Prostate gland (tissue), 2 donors: ENCODE data around the gene OSBPL3.

Experiments used
- POLR2A ChIP-seq: fragments of 450-650 bp; IDR thresholded peaks from one replicate; pipeline ENCODE4 v1.6.1; 2016; ENCODE audit warnings: antibody characterized with exemption, mild to moderate bottlenecking
- POLR2AphosphoS5 ChIP-seq: sonication (generic); formaldehyde crosslinking; IDR thresholded peaks from one replicate; pipeline ENCODE4 v1.6.1; 2017; ENCODE audit warnings: antibody characterized with exemption
- TF ChIP-seq, protein P1 (sequence below), 4 experiments: fragments of 200-600 bp in 2 of 4; fragments of 450-650 bp in 2 of 4; sonication (generic) in 2 of 4; IDR thresholded peaks; 1 replicate in 3 of 4; 2 replicates in 1 of 4; pipeline ENCODE4 v1.5.1; 2016 to 2019; ENCODE audit warnings: antibody characterized with exemption in 4 of 4, mild to moderate bottlenecking in 2 of 4, moderate library complexity in 2 of 4

DNA sequence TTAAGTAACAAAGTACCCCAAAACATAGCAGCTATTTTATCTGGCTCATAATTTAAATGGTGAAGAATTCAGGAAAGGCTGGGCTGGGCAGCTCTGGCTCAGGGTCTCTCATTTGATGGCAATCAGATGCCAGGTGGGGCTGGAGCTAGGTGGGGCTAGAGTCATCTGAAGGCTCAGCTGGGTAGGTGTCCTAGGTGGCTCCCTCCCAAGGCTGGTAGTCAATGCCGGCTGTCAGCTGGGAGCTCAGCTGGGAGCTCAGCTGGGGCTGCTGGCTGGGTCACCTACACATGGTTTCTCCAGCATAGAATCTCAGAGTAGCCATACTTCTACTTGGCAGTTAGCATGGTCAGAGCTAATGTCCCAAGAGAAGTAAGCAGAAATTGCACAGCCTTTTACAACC, 34.1 kb downstream of the OSBPL3 start:
- TF ChIP-seq, protein P1, sequence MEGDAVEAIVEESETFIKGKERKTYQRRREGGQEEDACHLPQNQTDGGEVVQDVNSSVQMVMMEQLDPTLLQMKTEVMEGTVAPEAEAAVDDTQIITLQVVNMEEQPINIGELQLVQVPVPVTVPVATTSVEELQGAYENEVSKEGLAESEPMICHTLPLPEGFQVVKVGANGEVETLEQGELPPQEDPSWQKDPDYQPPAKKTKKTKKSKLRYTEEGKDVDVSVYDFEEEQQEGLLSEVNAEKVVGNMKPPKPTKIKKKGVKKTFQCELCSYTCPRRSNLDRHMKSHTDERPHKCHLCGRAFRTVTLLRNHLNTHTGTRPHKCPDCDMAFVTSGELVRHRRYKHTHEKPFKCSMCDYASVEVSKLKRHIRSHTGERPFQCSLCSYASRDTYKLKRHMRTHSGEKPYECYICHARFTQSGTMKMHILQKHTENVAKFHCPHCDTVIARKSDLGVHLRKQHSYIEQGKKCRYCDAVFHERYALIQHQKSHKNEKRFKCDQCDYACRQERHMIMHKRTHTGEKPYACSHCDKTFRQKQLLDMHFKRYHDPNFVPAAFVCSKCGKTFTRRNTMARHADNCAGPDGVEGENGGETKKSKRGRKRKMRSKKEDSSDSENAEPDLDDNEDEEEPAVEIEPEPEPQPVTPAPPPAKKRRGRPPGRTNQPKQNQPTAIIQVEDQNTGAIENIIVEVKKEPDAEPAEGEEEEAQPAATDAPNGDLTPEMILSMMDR (IDR thresholded peaks at IDR 0.05) = no peak
- TF ChIP-seq POLR2A (no peak), POLR2AphosphoS5 (no peak)
